ENCODE measurements around the gene NME8.

NME8 gene

GRCh38 chr7:37928878-37929277 is 80.5 kb downstream of the NME8 start:
- Mint-ChIP-seq H3K4me1 (ENCODE audit: low read depth in 2 of 2) (no peaks in the 10 kb centered on the region), H3K27me3 (peaks cover 6 to 7% of the 10 kb centered on the region in 2 donors), H3K9me3 (peaks cover 0 to 1% of the 10 kb centered on the region in 2 donors), H3K4me3 (no peak overlapping the region), H3K36me3 (ENCODE audit: insufficient read depth) (no peaks in the 10 kb centered on the region), H3K27ac (no peak overlapping the region)
- ATAC-seq (replicated peaks): no peak
- no peak for DNase-seq

DNA sequence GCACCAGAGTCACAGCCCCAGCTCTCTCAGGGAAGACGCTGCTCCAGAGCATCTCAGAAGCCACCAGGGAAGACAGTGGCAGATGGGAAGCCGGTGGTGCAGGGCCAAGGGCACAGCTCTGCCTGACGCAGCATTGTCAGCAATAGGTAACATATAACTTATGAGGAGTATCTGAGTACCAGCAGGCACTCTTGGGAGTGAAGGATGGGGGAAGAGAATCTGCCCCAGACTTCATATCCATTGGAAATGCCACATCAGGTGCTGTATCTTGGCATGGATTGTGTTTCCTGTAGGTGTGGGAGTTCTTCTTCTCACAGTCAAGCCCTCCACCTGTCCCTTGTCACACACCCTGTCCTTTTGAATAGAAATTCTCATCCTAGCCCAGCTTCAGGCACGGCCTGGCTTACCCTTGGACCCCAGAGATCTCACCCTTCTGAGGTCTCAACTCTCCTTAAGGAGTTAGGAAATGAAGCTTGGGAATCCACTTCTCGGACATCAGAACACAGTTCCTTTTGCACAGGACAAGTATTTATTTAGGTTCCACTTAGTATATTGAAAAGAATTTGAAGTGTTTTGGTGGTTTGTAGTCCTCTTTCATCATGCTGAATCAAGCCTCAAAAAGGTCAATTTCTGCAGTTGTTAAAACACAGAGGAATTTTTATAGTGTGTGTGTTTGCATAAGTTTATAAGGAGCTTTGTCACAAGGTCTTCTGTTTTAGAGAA is 82.0 kb downstream of the NME8 start:
- DNase-seq: no peak
- H3K4me3 Mint-ChIP-seq: no peak overlapping the region
- peaks cover 0 to 1% of the 10 kb centered on the region in 2 donors for H3K9me3 Mint-ChIP-seq
- peaks cover 6% of the 10 kb centered on the region in 2 donors for H3K27me3 Mint-ChIP-seq
- H3K27ac Mint-ChIP-seq: no peak overlapping the region
- H3K4me1 Mint-ChIP-seq (ENCODE audit: low read depth in 2 of 2): no peaks in the 10 kb centered on the region
- no peak for ATAC-seq (replicated peaks)
- no peaks in the 10 kb centered on the region for H3K36me3 Mint-ChIP-seq (ENCODE audit: insufficient read depth)

DNA sequence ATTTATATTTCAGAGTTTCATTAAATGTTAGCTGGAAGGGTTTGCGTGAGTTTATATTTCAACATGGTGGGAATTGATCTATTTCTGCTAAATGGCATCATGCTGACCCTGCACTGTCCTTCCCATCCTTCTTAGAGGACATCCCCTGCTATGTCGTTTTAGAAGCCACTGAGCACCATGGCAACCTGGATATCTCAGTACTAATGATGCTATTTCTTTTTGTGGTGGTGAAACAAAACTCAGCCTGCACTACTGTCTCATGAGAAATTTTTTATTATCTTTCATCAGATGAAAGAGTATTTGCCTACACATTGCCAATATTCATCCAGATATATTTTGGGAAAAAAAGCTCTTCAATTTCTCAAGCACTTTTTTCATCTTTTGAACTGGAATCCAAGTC is 84.1 kb downstream of the NME8 start:
- no peaks in the 10 kb centered on the region for H3K4me1 Mint-ChIP-seq (ENCODE audit: low read depth in 2 of 2)
- no peaks in the 10 kb centered on the region for H3K36me3 Mint-ChIP-seq (ENCODE audit: insufficient read depth)
- peaks cover 6 to 15% of the 10 kb centered on the region in 2 donors for H3K27me3 Mint-ChIP-seq
- ATAC-seq (replicated peaks) (no peak), DNase-seq (no peak)
- H3K4me3 Mint-ChIP-seq: no peak overlapping the region
- H3K27ac Mint-ChIP-seq: no peak overlapping the region
- H3K9me3 Mint-ChIP-seq: peaks cover 0 to 3% of the 10 kb centered on the region in 2 donors

- no peak overlapping the region for H3K27ac Mint-ChIP-seq
- H3K9me3 Mint-ChIP-seq: peaks cover 0 to 3% of the 10 kb centered on the region in 2 donors
- DNase-seq (no peak), ATAC-seq (replicated peaks) (no peak)
- no peaks in the 10 kb centered on the region for H3K4me1 Mint-ChIP-seq (ENCODE audit: low read depth in 2 of 2)
- peaks cover 6 to 15% of the 10 kb centered on the region in 2 donors for H3K27me3 Mint-ChIP-seq
- no peaks in the 10 kb centered on the region for H3K36me3 Mint-ChIP-seq (ENCODE audit: insufficient read depth)
- H3K4me3 Mint-ChIP-seq: no peak overlapping the region
Measured at GRCh38 chr7:37933018-37933566, 84.7 kb downstream of the NME8 start.

DNA sequence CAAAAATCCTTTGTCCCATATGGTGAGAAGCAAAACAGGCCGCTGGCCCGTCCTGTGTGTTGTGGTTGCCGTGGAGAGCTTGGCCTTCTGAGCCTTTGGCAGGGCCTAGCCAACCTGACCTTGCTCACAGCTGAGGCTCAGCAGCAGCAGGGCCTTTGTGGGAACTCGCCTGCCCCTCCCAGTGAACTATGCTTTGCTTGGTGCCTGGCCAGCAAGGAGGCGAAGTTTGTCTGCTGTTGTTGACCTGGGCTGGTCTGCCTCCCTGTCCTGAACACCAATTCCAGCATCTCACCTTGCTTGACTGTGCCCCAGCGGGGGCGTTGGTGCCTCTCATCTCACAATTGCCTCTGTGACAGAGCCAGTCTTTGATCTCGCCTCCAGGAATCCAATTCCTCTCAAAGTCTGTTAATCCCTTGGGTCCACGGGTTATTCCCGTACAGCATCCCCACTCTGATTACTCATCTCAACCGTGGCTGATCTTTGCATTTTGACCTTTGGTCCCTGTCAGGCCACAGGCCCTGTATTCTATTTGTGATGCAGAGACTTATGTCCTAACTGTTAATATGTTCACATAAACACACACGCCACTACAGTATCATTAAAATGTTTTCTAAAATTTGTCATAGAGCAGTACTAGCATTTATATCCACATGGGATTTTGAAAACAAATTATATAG is 94.7 kb downstream of the NME8 start:
- H3K4me1 Mint-ChIP-seq (ENCODE audit: low read depth in 2 of 2): no peaks in the 10 kb centered on the region
- H3K4me3 Mint-ChIP-seq: no peak overlapping the region
- no peaks in the 10 kb centered on the region for H3K36me3 Mint-ChIP-seq (ENCODE audit: insufficient read depth)
- no peaks in the 10 kb centered on the region for H3K9me3 Mint-ChIP-seq
- DNase-seq (no peak), ATAC-seq (replicated peaks) (no peak)
- peaks cover 9 to 18% of the 10 kb centered on the region in 2 donors for H3K27me3 Mint-ChIP-seq
- no peak overlapping the region for H3K27ac Mint-ChIP-seq

DNA sequence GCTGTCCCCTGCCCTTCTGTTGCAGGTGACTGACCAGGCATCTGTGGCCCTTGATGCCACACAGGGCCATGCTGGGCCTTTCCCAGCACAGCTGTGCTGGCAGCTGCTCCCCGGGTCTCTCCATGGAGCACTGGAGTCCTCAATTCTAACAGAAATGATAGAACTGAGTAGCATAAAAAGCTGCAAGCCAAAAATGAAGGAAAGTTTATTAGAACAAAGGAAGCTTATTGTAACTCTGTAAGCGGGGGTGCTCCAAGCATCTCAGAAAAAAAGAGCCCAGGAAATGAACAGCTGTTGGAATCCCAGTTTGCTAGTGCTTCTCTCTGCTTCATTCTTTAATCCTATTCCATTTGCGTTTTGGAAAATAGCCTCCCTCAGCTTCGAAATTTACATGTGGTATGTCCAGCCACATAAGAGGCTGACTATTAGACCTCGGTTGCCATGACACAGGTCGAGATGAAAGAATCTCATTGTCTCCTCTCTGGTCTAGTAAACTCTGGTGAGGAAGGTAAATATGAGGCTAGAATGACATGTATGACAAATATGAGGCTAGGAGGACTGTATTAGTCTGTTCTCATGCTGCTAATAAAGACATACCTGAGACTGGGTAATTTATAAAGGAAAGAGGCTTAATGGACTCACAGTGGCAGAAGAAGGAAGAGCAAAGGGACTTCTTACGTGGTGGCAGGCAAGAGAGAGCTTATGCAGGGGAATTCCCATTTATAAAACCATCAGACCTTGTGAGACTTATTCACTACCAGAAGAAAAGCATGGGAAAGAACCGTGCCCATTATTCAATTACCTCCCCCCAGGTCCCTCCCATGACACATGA is 95.7 kb downstream of the NME8 start:
- DNase-seq (no peak), ATAC-seq (replicated peaks) (no peak)
- H3K4me3 Mint-ChIP-seq: no peak overlapping the region
- no peaks in the 10 kb centered on the region for H3K4me1 Mint-ChIP-seq (ENCODE audit: low read depth in 2 of 2)
- H3K27ac Mint-ChIP-seq: no peak overlapping the region
- H3K9me3 Mint-ChIP-seq: no peaks in the 10 kb centered on the region
- H3K27me3 Mint-ChIP-seq: peaks cover 9 to 18% of the 10 kb centered on the region in 2 donors
- no peaks in the 10 kb centered on the region for H3K36me3 Mint-ChIP-seq (ENCODE audit: insufficient read depth)

GRCh38 chr7:37944737-37945054 is 96.3 kb downstream of the NME8 start:
- no peaks in the 10 kb centered on the region for H3K4me1 Mint-ChIP-seq (ENCODE audit: low read depth in 2 of 2)
- no peaks in the 10 kb centered on the region for H3K36me3 Mint-ChIP-seq (ENCODE audit: insufficient read depth)
- H3K27ac Mint-ChIP-seq: no peak overlapping the region
- ATAC-seq (replicated peaks) (no peak), DNase-seq (no peak)
- no peaks in the 10 kb centered on the region for H3K9me3 Mint-ChIP-seq
- H3K4me3 Mint-ChIP-seq: no peak overlapping the region
- H3K27me3 Mint-ChIP-seq: peaks cover 9 to 18% of the 10 kb centered on the region in 2 donors

- Mint-ChIP-seq H3K27ac (no peak overlapping the region), H3K4me1 (ENCODE audit: low read depth in 2 of 2) (no peaks in the 10 kb centered on the region), H3K36me3 (ENCODE audit: insufficient read depth) (no peaks in the 10 kb centered on the region), H3K27me3 (peaks cover 9 to 18% of the 10 kb centered on the region in 2 donors), H3K9me3 (no peaks in the 10 kb centered on the region), H3K4me3 (no peak overlapping the region)
- no peak for DNase-seq
- no peak for ATAC-seq (replicated peaks)
Measured at GRCh38 chr7:37945336-37945735, 96.9 kb downstream of the NME8 start.

DNA sequence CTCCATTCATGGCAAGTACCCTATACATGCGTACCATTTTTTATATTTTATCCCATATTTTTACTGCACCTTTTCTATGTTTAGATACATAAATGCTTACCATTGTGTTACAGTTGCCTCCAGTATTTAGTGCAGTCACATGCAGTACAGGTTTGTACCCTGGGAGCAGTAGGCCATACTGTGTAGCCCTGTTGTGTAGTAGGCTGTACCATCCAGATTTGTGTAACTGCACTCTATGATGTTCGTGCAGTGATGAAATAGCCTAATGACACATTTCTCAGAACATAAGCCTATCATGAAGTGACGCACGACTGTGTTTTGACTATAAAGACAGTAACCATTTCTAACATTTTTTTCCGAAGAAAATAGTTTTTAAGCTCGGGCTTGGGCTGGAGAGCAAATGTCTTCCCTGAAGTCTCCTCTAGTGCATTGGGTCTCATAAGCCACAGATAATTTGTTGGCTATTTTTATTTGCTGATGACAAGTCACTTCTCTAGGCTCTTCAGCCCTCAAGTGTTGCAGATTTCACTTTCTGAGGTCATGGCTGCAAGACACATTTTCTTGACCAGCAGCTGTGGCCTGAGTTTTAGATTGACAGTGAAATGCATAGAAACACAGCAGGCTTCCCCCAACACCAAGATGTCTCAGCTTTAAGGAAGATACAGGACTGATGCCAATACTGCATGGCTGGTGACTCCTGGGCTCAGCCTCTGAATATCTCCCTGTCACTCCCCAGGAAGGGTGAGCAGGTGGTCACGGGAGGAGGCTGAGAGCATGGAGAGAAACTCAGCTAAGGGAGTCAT is 98.9 kb downstream of the NME8 start:
- DNase-seq: no peak

DNA sequence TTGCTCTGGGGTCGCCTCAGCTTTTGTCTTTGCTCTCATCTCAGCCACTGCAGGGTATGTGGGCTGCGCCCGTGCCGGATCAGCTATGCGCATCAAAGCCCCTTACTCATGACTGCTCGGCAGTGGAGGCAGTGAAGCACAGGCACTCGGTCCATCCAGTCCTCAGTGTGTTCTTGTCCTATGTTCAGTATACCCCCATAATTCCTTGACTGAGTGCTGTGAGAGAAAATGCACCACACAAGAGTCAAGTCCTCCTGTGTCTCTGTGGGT is 99.5 kb downstream of the NME8 start:
- H3K36me3 Mint-ChIP-seq (ENCODE audit: insufficient read depth): no peaks in the 10 kb centered on the region
- H3K4me1 Mint-ChIP-seq (ENCODE audit: low read depth in 2 of 2): peaks cover 5 to 7% of the 10 kb centered on the region in 2 donors
- peaks cover 9 to 17% of the 10 kb centered on the region in 2 donors for H3K27me3 Mint-ChIP-seq
- no peak overlapping the region for H3K4me3 Mint-ChIP-seq
- no peak for DNase-seq
- no peaks in the 10 kb centered on the region for H3K9me3 Mint-ChIP-seq
- no peak overlapping the region for H3K27ac Mint-ChIP-seq
- no peak for ATAC-seq (replicated peaks)

More for the DNA sequence above, 98.9 kb downstream of the NME8 start:
- Mint-ChIP-seq H3K27me3 (peaks cover 9 to 18% of the 10 kb centered on the region in 2 donors), H3K27ac (no peak overlapping the region), H3K4me1 (ENCODE audit: low read depth in 2 of 2) (peaks cover 4 to 6% of the 10 kb centered on the region in 2 donors), H3K36me3 (ENCODE audit: insufficient read depth) (no peaks in the 10 kb centered on the region), H3K4me3 (no peak overlapping the region), H3K9me3 (no peaks in the 10 kb centered on the region)
- ATAC-seq (replicated peaks): no peak
